ENCODE results near the gene LDHAL6A.
"Not testable (repeated sequence)": the region's sequence is repeated elsewhere in the genome, so short reads cannot be mapped to it uniquely, and the experiment has no call there.

Gene LDHAL6A

GRCh38 chr11:18455686-18456372 lies at the start of gene LDHAL6A:
LDHAL6A (plus strand) TSS chr11:18455856; CDS start chr11:18456681, 825 bp downstream.
- no peak for DNase-seq (ENCODE audit: low read depth)

GRCh38 chr11:18407400-18407799 lies 48.3 kb upstream of the LDHAL6A start:
- DNase-seq (ENCODE audit: low read depth), result not testable (repeated sequence)

- DNase-seq (ENCODE audit: low read depth), result no peak
Observed at GRCh38 chr11:18408558-18409291, 46.9 kb upstream of the LDHAL6A start.

GRCh38 chr11:18416459-18416858 lies 39.2 kb upstream of the LDHAL6A start:
- no peak for DNase-seq (ENCODE audit: low read depth)

- no peak for DNase-seq (ENCODE audit: low read depth)
Observed at GRCh38 chr11:18419040-18419439, 36.6 kb upstream of the LDHAL6A start.

- DNase-seq (ENCODE audit: low read depth), result no peak
Observed at GRCh38 chr11:18420067-18420466, 35.6 kb upstream of the LDHAL6A start.

- no peak for DNase-seq (ENCODE audit: low read depth)
Observed at GRCh38 chr11:18427240-18427639, 28.4 kb upstream of the LDHAL6A start.

- no peak for DNase-seq (ENCODE audit: low read depth)
Observed at GRCh38 chr11:18429332-18429731, 26.3 kb upstream of the LDHAL6A start.

GRCh38 chr11:18438691-18439090 lies 17.0 kb upstream of the LDHAL6A start:
- no peak for DNase-seq (ENCODE audit: low read depth)

- no peak for DNase-seq (ENCODE audit: low read depth)
Observed at GRCh38 chr11:18449251-18449650, 6.4 kb upstream of the LDHAL6A start.

GRCh38 chr11:18452927-18453326 lies 2.7 kb upstream of the LDHAL6A start:
- DNase-seq (ENCODE audit: low read depth), result peak; percentile 48

- DNase-seq (ENCODE audit: low read depth), result peak; percentile 42
Observed at GRCh38 chr11:18457450-18457849, 1.8 kb downstream of the LDHAL6A start.

GRCh38 chr11:18459634-18460033 lies 4.0 kb downstream of the LDHAL6A start:
- DNase-seq (ENCODE audit: low read depth), result no peak

GRCh38 chr11:18461909-18462308 lies 6.3 kb downstream of the LDHAL6A start:
- DNase-seq (ENCODE audit: low read depth), result no peak

GRCh38 chr11:18463439-18463838 lies 7.8 kb downstream of the LDHAL6A start:
- no peak for DNase-seq (ENCODE audit: low read depth)

GRCh38 chr11:18466402-18466801 lies 10.7 kb downstream of the LDHAL6A start:
- DNase-seq (ENCODE audit: low read depth), result no peak

GRCh38 chr11:18468059-18468458 lies 12.4 kb downstream of the LDHAL6A start:
- DNase-seq (ENCODE audit: low read depth), result no peak

GRCh38 chr11:18468961-18469360 lies 13.3 kb downstream of the LDHAL6A start:
- no peak for DNase-seq (ENCODE audit: low read depth)

GRCh38 chr11:18471995-18472394 lies 16.3 kb downstream of the LDHAL6A start:
- DNase-seq (ENCODE audit: low read depth), result no peak

- DNase-seq (ENCODE audit: low read depth), result no peak
Observed at GRCh38 chr11:18472587-18472986, 16.9 kb downstream of the LDHAL6A start.

GRCh38 chr11:18479063-18479462 lies 23.4 kb downstream of the LDHAL6A start:
- no peak for DNase-seq (ENCODE audit: low read depth)

GRCh38 chr11:18485913-18486528 lies 30.4 kb downstream of the LDHAL6A start:
- no peak for DNase-seq (ENCODE audit: low read depth)

- DNase-seq (ENCODE audit: low read depth), result peak; percentile 21
Observed at GRCh38 chr11:18490319-18490718, 34.7 kb downstream of the LDHAL6A start.

Data from iris pigment epithelial cell (primary cell).